GM10847 (cell line): ENCODE results near the gene SLC25A46.

Experiments used
- POLR2A ChIP-seq: IDR thresholded peaks from 2 replicates; pipeline ENCODE4 v1.6.1; 2011; ENCODE audit not compliant: insufficient read length; ENCODE audit errors: extremely low read depth

The SLC25A46 gene

DNA sequence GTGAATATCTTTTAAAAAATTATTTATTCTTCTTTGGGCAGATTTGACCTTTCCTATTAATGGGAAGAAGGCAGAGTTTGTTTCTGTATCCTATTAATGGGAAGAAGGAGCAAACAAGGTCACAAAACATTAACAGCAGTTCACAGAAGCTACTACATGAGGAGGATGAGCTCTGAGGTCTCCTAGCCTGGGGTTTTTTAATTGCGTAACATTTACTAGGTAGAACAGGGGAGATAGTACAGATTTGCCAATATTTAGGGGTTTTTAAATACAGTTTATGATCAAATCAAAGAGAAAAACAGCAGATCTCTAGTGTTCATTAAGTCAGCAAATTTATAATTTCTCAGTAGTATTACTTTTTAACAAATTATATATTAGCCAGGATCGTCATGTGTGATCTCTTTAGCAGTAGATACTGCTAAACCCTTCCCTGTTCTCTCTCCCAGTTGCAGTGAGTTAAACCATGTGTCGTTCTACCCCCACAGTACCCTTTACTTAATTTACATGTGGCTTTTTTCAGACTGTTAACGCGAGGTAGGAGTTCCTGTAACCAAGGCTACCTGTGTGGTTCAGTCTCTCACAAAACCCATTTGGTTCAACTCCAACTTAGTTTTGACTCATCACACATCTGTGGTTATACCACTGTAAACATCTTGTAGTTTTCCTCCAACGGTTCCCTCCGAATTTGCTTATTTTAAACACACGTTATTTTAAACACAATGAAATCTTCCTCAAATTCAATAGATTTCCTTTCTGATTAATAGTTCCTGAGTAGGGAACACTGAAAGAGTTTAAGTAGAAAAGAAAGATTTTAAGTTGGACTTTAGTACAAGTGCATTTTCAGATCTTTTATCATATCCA lies 13.3 kb downstream of the SLC25A46 start:
- TF ChIP-seq POLR2A = no peak

DNA sequence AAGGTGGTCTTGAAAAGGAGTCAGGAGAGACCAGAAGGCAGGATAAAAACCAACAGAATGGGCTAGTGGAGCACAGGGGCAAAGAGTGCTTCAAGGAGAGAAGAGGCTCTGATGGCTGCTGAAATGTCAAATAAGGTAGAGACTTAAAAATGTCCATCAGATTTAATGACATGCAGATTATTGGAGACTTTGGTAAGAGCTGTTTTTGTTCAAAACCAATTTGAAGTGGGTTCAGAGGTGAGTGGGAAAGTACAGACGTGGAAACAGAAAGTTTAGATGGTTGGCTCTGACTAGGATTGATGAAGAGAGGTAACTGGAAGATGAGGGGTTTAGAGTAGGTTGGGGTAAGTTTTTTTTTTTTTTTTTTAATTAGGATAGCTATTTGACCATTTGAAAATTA lies 14.1 kb downstream of the SLC25A46 start:
- no peak for TF ChIP-seq POLR2A

DNA sequence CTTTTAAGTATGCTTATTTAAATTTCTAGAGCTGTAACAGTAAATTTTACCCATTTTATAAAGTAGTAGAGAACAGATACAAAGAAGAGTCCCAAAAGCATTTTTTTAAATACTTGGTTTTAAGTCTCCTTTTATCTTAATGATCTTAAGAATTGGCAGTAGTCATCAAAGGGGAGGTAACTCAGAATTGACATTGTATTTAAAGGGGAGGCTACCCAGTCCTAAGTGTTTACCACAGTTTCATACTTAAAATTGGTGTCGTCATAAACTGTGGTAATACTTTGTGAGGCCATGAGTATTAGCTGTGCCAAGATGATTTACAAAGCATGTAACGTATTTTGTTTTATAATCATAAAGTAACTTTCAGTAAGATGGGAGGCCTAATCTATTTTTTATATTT lies 14.8 kb downstream of the SLC25A46 start:
- no peak for TF ChIP-seq POLR2A

DNA sequence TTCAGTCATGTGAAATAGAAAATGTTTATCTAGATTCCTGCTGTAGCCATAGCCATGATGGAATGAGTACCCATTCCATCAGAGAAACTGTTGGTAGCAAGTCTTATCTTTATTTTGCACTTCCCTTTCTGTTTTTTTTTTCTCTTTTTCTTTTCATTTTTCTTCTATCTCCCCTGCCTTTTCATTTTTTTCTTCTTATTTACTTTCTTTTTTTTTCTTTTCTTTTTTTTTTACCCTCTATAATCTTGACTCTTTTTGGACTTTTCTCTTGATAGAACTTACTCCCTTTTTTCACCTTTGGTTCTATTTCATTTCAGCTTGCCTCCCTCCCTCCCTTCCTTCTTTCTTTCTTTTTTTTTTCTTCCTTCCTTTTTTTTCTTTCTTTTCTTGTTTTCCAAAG lies 15.4 kb downstream of the SLC25A46 start:
- no peak for TF ChIP-seq POLR2A

DNA sequence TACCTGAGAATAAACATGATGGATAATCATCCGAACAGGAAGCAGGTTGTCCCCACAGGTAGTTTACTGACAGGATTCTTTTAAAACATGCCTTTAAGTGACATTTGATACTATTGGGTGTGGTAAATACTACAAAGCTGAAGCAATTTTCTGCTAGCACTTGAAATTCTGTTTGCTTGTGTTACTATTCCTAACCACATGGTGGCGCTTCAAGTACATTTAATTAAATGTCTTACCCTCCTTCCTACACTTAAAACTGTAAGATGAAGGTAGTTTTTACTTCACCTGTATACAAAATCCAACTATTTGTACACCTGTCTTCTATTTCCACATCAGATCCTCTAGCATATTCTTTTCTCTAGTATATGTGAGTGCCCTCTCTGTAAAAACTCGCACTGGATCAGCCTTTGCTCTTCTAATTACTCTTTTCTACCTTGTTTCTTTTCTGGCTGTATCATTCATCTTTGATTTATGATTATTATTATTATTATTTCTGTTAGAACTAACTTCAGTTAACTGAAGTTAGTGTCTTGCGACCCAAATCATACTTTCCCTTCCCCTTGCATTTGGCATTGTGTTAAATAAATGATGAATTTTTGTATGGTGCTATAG lies 18.4 kb downstream of the SLC25A46 start:
- no peak for TF ChIP-seq POLR2A

DNA sequence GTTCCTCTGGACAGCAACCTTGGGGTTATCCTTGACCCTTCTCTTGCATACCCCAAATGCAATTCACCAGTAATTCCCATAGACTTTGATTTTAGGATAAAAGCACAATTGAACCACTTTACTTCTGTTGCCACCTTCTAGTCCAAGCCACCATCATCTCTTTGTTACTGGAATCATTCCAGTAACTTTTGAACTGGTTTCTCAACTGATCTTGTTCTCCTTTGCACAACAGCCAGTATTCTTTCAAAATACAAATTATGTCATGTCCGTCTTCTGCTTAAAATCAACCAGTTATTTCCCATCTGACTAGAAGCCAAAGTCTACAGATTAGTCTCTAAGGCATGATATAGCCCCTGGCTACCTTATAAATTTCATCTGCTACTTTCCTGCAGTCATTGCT lies 21.4 kb downstream of the SLC25A46 start:
- TF ChIP-seq POLR2A = no peak

DNA sequence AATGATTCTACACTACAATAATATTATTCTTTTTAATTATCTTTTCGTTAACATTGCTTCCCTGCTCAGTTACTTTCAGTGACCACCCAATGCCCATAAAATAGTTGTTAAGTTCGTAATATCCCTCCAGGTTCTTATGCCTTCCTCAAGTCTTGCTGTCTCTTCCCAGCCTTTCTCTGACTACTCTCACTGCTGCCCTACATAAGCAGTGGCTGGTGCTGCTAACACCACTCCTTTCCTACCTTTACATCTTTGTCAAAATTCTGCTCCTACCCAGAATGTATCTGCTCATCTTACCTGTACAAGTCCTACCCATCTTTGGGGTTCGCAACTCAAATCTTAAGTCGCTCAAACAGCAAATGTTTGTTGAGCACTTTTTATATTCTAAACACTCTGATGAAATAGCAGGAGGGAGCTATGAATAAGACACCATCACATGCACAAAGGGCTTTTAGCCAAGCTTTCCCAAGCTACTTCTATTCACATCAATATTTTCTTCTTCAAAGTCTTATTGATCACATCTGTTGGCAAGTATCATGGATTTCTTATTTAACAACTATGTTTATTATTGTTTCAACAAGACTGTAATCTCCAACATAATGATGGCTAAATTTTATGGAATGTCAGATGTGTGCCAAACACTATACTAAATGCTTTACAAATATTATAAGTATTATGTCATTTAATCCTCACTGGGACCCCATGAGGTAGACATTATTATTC lies 29.5 kb downstream of the SLC25A46 start:
- TF ChIP-seq POLR2A = no peak

DNA sequence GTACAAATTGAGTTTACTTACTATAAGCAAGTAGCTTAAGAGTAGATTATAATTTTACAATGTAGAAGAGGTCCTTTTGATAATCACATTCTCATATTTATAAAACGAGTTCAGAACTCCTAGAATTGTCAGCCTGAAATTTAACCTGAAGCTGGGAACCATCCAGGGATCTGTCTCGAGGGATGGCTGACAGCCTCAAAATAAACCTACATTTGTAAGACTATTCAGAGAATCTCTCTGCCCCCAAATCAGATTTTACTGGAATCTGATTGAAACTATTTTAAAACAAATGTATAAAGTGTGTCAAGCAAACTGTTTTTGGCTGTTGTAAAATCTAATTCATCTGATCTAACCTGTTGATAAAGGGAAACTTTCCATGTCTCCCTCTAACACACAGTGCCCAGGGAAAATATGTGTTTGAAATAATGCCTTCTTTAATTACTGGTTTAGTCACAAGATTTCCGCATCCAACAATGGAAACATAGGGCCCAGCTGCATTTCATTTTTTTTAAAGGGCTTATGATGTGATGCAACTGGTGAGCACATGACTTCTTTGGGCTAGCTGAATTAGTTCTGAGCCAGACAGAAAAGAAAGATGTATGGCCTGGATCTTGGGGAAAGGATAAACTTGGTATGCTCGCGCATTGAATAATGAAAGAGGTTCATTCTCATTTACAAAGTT lies 30.3 kb downstream of the SLC25A46 start:
- TF ChIP-seq POLR2A = no peak

DNA sequence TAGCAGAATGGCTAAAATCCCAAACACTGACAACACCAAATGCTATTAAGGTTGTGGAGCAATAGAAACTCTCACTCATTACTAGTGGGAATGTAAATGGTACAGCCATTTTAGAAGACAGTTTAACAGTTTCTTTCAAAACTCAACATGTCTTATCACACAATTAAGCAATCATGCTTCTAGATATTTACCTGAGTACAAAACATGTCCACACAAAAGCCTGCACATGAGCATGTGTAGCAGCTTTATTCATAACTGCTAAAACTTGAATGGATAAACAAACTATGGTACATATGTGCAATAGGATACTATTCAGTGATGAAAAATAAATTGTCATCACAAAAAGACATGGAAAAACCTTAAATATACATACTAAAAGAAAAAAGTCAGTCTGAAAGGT lies 31.5 kb downstream of the SLC25A46 start:
- TF ChIP-seq POLR2A = no peak

DNA sequence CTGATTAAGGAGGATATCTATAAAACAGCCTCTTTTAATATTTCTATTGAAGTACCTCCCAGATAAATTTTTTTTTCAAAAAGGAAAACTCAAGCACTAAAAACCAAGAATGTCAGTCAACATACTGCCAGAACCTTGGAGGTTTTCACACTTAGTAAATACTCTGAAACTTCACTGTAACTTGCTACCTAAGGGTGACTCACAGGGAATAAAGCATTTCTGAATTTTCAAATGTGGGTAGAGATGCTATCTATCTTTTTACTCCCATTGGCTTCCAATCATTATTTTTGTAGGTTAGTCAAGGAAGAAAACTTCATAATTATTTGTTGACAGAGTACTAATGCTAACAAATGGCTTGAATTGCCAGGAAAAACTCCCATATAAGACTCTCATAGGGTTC lies 46.1 kb downstream of the SLC25A46 start:
- TF ChIP-seq POLR2A = no peak

DNA sequence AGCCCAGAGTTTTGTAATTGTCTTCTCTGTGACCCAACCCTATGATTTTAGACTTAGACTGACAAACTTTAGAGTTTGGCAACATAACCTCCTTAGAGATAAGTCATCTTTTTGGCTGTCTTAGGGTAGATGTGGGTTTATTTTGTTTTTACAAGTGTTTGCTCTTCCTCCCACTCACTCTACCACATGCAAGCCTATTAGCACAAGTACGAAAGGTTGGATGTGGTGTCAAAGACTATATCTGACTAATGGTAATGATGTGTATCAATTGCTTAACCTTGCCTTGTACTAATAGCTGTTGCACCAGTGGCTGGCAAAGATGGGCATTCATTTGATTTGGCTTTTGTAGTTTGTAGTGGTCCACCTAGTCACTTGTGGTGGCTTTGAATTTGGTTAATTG lies 46.5 kb downstream of the SLC25A46 start:
- no peak for TF ChIP-seq POLR2A

DNA sequence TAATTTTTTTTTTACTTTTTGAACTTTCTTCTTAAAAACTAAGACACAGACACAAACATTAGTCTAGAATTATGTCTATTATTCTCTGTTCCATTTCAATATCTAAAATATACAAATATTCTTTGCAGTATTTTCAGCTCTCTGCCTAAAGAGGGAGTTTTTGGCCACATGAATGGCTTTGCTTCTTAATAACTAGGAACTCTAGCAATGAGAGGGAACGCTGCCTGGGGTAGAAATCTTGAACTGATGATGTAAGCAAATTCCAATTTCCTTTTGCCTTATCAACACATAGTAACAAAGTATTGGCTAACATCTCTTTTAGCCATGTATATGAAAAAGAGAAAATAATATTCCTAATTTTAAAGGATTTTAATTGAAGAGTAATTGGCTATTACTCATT lies 51.9 kb downstream of the SLC25A46 start:
- TF ChIP-seq POLR2A = no peak

DNA sequence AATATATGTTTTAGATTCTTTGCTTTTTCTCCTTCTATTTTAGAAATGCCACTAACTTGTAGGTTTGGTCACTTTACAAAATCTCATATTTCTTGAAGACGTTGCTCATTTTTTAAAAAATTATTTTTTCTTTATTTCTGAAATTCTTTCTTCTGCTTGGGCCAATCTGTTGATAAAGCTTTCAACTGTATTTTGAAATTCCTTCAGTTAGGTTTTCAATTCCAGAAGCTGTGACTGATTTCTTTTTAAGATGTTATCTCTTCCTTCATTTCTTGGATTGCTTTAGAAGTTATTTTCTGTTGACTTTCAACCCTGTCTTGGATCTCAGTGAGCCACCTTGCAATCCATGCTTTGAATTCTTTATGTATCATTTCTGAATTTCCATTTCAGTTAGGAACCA lies 64.2 kb downstream of the SLC25A46 start:
- TF ChIP-seq POLR2A = no peak

DNA sequence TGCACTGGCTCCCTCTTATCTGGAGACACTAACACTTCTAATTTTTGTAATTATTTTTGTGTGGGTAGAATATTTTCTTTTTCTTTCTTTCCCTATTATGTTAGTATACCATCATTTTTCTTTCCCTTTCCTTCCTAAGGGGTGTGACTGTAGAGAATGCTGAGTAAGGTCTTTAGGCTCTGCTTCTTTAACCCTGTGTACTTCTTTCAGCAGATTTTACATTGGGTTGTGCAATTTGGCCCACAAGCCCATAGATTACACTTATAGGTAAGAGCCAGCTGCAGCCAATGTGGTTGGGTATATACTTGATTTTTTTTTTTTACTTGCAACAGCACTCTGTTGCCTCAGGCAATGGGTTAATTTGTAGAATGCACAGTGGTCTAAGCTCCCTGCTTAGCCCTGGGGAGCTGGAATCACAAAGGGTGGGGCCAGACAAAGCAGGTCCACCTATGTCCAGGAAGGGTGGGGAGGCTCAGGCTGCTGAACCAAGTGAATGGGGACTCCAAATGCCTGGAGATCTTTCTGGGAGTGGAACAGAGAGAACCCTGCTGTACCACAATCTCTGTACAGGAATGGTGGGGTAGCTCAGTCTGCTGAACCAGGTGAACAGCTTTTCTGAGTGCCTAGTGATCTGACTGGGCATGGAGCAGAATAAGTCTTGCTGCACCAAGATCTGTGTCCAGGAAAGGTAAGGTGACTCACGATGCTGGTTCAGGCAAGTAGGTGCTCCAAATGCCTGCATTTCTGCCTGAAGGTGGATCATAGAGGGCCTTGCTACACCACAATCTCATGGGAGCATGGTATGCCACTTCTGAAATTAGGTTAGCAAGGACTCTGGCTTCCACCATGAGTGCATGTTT lies 64.9 kb downstream of the SLC25A46 start:
- no peak for TF ChIP-seq POLR2A

DNA sequence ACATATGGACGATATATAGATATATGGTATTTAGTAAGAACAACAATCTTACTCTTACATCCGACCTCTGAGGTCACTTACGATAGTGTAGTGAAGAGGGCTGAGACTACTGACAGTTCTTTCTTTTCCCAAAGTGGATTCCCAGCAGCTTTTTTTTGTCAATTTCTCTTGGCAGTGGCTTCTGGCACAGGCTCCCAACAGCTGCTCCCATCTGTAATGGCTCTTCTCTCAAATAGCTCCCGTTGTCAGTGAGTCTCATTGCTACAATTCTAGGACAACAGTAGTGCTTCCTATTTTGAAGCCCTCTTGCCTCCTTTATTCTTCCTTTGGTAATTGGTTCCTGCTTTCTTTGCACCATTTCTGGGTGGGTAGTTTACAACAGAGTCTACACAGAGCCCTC lies 68.4 kb downstream of the SLC25A46 start:
- no peak for TF ChIP-seq POLR2A
